GM12878 (cell line): ENCODE results near the gene C6orf62. TPM values are rescaled to one million over a fixed set of nuclear protein-coding genes. Genes with fewer than 3 reads are reported as not detected.
A peak's percentile ranks its signal among the peaks of the same experiment; 100 is the strongest.

Source experiments
- BACH1 ChIP-seq: fragments of 450-650 bp; IDR thresholded peaks from 2 replicates; pipeline ENCODE4 v1.6.1; 2017; ENCODE audit warnings: mild to moderate bottlenecking, borderline replicate concordance
- CBX3 ChIP-seq: fragments of 200-600 bp; sonication (generic); IDR thresholded peaks from 2 replicates; pipeline ENCODE4 v1.6.1; 2016; ENCODE audit warnings: low read depth, borderline replicate concordance
- CEBPB ChIP-seq, 2 experiments: fragments of 150-350 bp in 1 of 2; IDR thresholded peaks; 2 replicates each; pipeline ENCODE4 v1.6.1; 2012 to 2014; ENCODE audit warnings: low read depth in 2 of 2, low read length in 2 of 2, borderline replicate concordance in 1 of 2, inconsistent platforms in 1 of 2
- CHD2 ChIP-seq: IDR thresholded peaks from 2 replicates; pipeline ENCODE4 v1.6.1; 2011; ENCODE audit warnings: low read depth, low read length, improper control_type of control experiment, borderline replicate concordance
- EP300 ChIP-seq, 2 experiments: fragments of 150-350 bp in 1 of 2; IDR thresholded peaks; 2 replicates each; pipeline ENCODE4 v1.6.1; 2011 to 2012; ENCODE audit warnings: low read depth in 2 of 2, low read length in 2 of 2, borderline replicate concordance in 1 of 2, improper control_type of control experiment in 1 of 2, inconsistent platforms in 1 of 2; ENCODE audit not compliant: control insufficient read depth in 1 of 2
- ESRRA ChIP-seq: IDR thresholded peaks from 2 replicates; pipeline ENCODE4 v1.6.1; 2012; ENCODE audit warnings: mild to moderate bottlenecking, low read length, improper control_type of control experiment
- FOXM1 ChIP-seq: IDR thresholded peaks from 2 replicates; pipeline ENCODE4 v1.6.1; 2012; ENCODE audit warnings: low read depth, mild to moderate bottlenecking, inconsistent platforms, low read length, moderate library complexity
- PRDM15 ChIP-seq: fragments of 450-650 bp; formaldehyde crosslinking; IDR thresholded peaks from 2 replicates; pipeline ENCODE4 v1.4.0; 2020; ENCODE audit warnings: mild to moderate bottlenecking, moderate library complexity
- RAD51 ChIP-seq: fragments of 450-650 bp; IDR thresholded peaks from 2 replicates; pipeline ENCODE4 v1.6.1; 2016; ENCODE audit warnings: moderate library complexity, mild to moderate bottlenecking, inconsistent platforms
- RCOR1 ChIP-seq: conservative IDR thresholded peaks from 2 replicates; pipeline ENCODE4 v1.6.1; 2012; ENCODE audit warnings: low read depth, low read length, improper control_type of control experiment
- SUPT20H ChIP-seq: IDR thresholded peaks from 2 replicates; pipeline ENCODE4 v1.6.1; 2011; ENCODE audit warnings: low read depth, mild to moderate bottlenecking, low read length, moderate library complexity, borderline replicate concordance; ENCODE audit not compliant: control insufficient read depth
- TARDBP ChIP-seq: IDR thresholded peaks from 2 replicates; pipeline ENCODE4 v1.6.1; 2016; ENCODE audit warnings: borderline replicate concordance
- ZBTB11 ChIP-seq: fragments of 450-650 bp; formaldehyde crosslinking; IDR thresholded peaks from 2 replicates; pipeline ENCODE4 v1.5.0; 2022; ENCODE audit warnings: mild to moderate bottlenecking, missing genetic modification characterization
- ZNF24 ChIP-seq: fragments of 450-650 bp; IDR thresholded peaks from 2 replicates; pipeline ENCODE4 v1.6.1; 2017; ENCODE audit warnings: antibody characterized with exemption, mild to moderate bottlenecking
- polyA plus RNA-seq, 11 experiments: library from polyadenylated mRNA; depleted of rRNA in 4 of 11; unstranded in 6 of 11; stranded (reverse) in 5 of 11; fragments of >200 nt; fragmentation: Nextera tagmentation in 4 of 11; fragmentation: Illumina TruSeq in 1 of 11; extraction: Ambion mirVana in 4 of 11; extraction: Trizol in 1 of 11; gene quantifications; 1 replicate in 1 of 11; 2 replicates in 10 of 11; pipeline versions ENCODE4 v1.2.1 to v1.2.3, GENCODE V29; 2011 to 2016; ENCODE audit warnings: inconsistent platforms in 2 of 11, missing spikeins in 2 of 11, low read depth in 1 of 11
- total RNA-seq, 4 experiments: library from RNA; depleted of rRNA in 3 of 4; stranded (reverse); fragments of >200 nt in 3 of 4; fragmentation: Illumina TruSeq in 1 of 4; extraction: Trizol in 1 of 4; gene quantifications; 2 replicates each; pipeline versions ENCODE4 v1.2.1 to v1.2.3, GENCODE V29; 2013 to 2021
- TF ChIP-seq, protein P1 (sequence below): IDR thresholded peaks from 2 replicates; pipeline ENCODE4 v1.6.1; 2012; ENCODE audit warnings: improper control_type of control experiment, low read depth, low read length; ENCODE audit not compliant: insufficient replicate concordance

The C6orf62 gene
- total and polyA plus RNA-seq, 10 of the 15 experiments (the other 5 are each of a cell fraction or from before 2014, with no cell fraction given) = 55.6 to 565 (median 126) TPM

GRCh38 chr6:24743944-24744335, 25.0 kb upstream of the C6orf62 start (continued):
- no peak for TF ChIP-seq ZBTB11 (CRISPR knock-in tag)
- TF ChIP-seq CBX3 = no peak
- no peak for TF ChIP-seq CHD2
- TF ChIP-seq TARDBP = no peak
- TF ChIP-seq FOXM1 = no peak; the same call in 1 of the 2 replicates
- no peak for TF ChIP-seq PRDM15 (CRISPR knock-in tag)
- TF ChIP-seq EP300 (IDR thresholded peaks at IDR 0.05; ENCODE audit: borderline replicate concordance in 1 of 2, control insufficient read depth in 1 of 2, low read depth in 2 of 2, low read length in 2 of 2) = 0 out of 4 replicates have a peak, but pooled peaks of 1 of the 2 experiments have one; percentile 13
- no peak for TF ChIP-seq RAD51
- no peak for TF ChIP-seq ZNF24
- TF ChIP-seq RCOR1 = no peak
- no peak for TF ChIP-seq BACH1
- TF ChIP-seq SUPT20H = no peak
- TF ChIP-seq ESRRA = no peak
- TF ChIP-seq, protein P1, sequence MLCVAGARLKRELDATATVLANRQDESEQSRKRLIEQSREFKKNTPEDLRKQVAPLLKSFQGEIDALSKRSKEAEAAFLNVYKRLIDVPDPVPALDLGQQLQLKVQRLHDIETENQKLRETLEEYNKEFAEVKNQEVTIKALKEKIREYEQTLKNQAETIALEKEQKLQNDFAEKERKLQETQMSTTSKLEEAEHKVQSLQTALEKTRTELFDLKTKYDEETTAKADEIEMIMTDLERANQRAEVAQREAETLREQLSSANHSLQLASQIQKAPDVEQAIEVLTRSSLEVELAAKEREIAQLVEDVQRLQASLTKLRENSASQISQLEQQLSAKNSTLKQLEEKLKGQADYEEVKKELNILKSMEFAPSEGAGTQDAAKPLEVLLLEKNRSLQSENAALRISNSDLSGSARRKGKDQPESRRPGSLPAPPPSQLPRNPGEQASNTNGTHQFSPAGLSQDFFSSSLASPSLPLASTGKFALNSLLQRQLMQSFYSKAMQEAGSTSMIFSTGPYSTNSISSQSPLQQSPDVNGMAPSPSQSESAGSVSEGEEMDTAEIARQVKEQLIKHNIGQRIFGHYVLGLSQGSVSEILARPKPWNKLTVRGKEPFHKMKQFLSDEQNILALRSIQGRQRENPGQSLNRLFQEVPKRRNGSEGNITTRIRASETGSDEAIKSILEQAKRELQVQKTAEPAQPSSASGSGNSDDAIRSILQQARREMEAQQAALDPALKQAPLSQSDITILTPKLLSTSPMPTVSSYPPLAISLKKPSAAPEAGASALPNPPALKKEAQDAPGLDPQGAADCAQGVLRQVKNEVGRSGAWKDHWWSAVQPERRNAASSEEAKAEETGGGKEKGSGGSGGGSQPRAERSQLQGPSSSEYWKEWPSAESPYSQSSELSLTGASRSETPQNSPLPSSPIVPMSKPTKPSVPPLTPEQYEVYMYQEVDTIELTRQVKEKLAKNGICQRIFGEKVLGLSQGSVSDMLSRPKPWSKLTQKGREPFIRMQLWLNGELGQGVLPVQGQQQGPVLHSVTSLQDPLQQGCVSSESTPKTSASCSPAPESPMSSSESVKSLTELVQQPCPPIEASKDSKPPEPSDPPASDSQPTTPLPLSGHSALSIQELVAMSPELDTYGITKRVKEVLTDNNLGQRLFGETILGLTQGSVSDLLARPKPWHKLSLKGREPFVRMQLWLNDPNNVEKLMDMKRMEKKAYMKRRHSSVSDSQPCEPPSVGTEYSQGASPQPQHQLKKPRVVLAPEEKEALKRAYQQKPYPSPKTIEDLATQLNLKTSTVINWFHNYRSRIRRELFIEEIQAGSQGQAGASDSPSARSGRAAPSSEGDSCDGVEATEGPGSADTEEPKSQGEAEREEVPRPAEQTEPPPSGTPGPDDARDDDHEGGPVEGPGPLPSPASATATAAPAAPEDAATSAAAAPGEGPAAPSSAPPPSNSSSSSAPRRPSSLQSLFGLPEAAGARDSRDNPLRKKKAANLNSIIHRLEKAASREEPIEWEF = no peak
- 0 out of 4 replicates have a peak, but pooled peaks of 1 of the 2 experiments have one; percentile 28 for TF ChIP-seq CEBPB (IDR thresholded peaks at IDR 0.05; ENCODE audit: borderline replicate concordance in 1 of 2, low read depth in 2 of 2, low read length in 2 of 2)
